Measurements from ENCODE around the gene FGF16.
"Not testable (repeated sequence)": the region's sequence is repeated elsewhere in the genome, so short reads cannot be mapped to it uniquely, and the experiment has no call there.

Gene FGF16

GRCh38 chrX:77484045-77484444 is 36.9 kb downstream of the FGF16 start:
- DNase-seq (ENCODE audit: extremely low read depth, low read depth): no peak
- no peak for TF ChIP-seq CTCF (IDR thresholded peaks at IDR 0.05; ENCODE audit: low read depth, low read length)

GRCh38 chrX:77493677-77494553 is 46.7 kb downstream of the FGF16 start:
- peak; percentile 10 for DNase-seq (ENCODE audit: extremely low read depth, low read depth)
- no peak for TF ChIP-seq CTCF (IDR thresholded peaks at IDR 0.05; ENCODE audit: low read depth, low read length)

GRCh38 chrX:77500164-77500563 is 53.0 kb downstream of the FGF16 start:
- not testable (repeated sequence) for DNase-seq (ENCODE audit: extremely low read depth, low read depth)

- DNase-seq (ENCODE audit: extremely low read depth, low read depth): no peak
- no peak for TF ChIP-seq CTCF (IDR thresholded peaks at IDR 0.05; ENCODE audit: low read depth, low read length)
Measured at GRCh38 chrX:77502951-77503525, 55.8 kb downstream of the FGF16 start.

GRCh38 chrX:77505227-77505626 is 58.0 kb downstream of the FGF16 start:
- peak; percentile 11 for DNase-seq (ENCODE audit: extremely low read depth, low read depth)
- no peak for TF ChIP-seq CTCF (IDR thresholded peaks at IDR 0.05; ENCODE audit: low read depth, low read length)
